Glomerular visceral epithelial cell (primary cell): ENCODE measurements around the gene SORBS2.
"Not testable (repeated sequence)": the region's sequence is repeated elsewhere in the genome, so short reads cannot be mapped to it uniquely, and the experiment has no call there.

Source experiments
- DNase-seq: peaks from one replicate; pipeline ENCODE4 v3.0.0-alpha.2; 2016; ENCODE audit errors: extremely low spot score

The SORBS2 gene

DNA sequence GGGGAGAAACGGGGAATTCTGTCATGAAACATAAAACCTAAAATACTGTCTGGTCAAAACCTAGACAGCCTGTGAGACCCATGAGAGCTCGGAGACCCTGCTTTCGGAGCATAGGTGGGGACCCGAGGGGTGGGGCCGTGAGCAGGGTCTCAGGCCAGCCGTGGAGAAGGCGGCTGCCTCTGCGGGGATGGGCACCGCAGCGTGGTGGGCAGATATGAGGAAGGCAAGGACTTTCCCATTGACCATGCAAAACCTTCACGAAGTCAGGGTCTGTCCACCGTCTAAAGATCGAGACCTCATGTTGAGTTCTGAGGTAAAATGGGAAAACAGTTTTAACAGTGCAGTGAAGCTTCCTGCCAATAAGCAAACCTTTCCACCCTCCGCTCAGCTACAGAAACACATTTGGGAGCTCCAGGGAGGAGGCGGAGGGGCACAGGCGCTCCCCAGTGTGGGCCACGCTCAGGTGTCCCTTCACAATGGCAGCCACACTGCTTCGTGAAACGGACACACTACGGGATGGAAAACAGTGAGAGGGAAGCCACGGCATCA lies 74.4 kb downstream of the SORBS2 start:
- no peak for DNase-seq

DNA sequence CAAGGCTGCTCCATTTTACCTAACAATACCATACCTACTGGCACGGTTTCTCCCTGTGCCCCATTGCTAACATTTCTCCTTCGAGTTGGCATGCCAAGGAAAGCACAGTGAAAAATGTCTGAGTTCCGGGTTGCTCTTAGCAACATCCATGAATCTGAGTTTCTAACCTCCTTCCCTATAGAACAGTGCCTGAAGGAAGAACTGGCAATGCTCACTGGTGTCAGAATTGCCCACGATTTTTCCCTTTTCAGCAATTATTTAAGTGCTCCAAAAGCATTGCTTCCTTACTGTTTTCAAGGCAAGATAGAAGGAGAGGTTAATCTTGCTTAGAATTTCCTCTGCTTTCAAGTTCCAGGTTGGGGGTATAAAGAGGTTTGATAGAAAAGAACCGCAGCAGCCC lies 75.1 kb downstream of the SORBS2 start:
- DNase-seq = no peak

DNA sequence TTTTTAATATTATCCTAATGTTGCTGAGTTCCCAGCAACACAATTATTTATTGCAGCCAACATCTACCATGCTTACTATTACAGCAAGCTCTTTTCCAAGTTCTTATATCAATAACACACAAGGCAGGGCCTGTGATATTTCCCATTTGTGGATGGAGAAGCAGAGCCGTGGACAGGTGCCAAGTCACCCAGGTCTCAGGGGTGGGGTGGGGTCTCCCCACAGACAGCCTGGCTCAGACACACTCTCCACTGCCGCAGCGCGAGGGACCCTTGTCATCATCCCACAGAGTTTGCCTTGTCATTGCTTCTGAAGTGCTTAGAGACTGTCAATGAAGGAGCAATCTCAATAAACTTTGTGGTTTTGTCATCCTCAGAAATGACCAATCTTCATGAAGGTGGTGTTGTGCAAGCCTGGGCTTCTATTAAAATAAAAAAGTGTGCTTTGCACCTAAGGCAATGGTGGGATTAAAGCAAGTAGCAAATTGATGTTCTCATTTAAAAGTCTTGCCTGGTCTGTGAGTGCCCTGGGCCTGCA lies 76.1 kb downstream of the SORBS2 start:
- DNase-seq = no peak

DNA sequence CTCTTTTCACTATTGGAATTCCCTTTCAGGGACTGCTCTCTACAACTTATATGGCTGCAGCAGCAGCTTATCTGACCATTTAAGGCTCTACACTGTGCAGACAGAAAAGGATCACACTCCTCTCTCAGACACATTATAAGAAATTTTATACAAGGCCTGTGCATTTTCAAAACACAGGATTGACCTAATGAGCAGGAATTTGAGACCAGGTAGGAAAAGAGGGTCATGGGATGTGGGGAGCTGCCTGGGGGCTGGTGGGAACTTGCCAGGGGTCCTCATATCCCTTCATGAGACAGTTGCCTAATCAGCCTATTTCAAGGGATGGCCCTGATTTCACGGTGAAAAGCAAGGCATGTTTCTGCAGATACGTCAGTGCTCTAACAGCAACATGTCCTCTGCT lies 77.1 kb downstream of the SORBS2 start:
- no peak for DNase-seq

DNA sequence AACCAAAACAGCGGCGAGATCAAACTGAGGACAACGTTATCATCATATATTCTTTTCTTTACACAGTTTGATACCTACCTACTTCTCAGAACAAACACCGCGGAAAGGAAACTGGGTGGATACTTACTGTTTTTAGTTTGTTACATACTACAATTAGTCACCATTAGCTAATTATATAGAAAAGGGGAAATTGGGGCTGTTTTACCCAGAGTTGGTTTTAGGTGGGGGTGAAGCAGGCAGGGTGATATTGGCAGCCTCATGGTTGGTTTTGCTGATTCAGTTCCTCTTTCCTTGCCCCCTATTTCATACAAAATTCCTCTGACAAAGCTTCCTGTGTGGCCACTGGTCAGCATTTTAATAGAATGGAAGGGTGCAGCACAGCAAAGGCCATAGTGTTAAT lies 77.8 kb downstream of the SORBS2 start:
- DNase-seq = no peak

DNA sequence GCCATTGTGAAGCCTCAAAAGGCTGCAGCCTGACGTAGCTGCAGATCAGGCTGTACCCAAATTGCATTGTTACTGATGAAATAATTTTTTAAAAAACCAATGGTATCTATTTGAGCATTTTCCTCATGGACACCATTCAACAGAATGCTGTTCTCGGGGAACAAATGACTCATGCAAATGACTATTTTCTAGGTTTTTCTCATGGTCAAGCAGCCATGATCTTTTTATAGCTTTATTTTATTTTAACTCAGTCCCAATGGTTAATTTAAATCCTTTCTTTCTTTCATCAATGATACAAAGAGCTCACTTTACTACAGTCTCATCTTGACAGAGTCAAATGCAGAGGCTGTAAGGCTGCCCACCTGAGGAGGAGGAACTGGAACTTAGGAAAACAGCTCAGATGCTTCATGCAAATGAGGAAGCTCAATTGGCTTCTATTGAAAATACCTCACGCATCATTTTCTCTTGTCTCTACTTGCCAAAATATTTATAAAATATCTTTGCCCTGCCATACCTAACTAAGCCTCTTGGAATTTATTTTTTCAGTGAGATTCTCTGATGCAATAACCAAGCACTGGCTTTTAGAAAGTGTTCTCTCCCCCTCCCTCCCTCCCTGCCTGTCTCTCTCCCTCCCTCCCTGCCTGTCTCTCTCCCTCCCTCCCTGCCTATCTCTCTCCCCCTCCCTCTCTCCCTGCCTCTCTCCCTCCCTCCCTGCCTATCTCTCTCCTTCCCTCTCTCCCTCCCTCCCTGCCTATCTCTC lies 81.0 kb downstream of the SORBS2 start:
- DNase-seq = no peak

DNA sequence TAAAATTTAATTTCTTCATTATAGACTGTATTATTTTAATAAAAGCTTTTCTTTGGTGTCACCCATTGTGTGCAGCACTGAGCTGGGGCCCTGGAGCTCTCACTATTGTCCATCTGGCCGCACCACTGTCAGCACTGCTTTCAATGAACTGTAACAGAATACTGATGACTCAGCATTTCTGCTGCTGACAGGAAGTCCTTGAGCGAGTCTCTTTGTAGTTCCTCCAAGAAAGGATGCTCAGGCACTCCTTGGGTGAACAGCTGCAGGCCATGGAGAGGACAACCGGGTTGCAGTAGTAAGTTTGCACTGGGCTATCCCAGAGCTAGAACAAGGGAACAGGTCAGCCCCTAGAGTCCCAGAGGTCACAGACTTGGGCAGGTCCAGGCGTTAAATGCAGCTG lies 81.6 kb downstream of the SORBS2 start:
- DNase-seq = peak; percentile 23

DNA sequence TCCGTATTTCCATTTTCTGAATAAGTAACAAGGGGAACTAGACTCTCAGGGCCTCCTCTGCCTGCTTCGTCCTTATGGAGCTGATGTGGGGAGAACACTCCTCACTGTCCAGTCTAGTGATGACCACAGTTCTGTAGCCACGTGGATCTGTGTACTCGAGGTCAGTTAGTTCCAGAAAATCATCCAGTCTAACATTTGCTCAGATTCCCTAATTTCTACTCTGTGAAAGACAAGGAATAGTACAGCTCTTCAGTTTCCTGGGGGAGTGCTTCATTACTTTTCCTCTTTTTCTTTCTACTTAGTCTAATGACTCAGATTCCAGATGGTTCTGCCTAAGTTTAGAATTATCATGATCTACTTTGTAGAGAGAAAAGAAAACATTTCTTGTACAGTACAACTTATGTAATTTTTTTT lies 82.6 kb downstream of the SORBS2 start:
- no peak for DNase-seq

DNA sequence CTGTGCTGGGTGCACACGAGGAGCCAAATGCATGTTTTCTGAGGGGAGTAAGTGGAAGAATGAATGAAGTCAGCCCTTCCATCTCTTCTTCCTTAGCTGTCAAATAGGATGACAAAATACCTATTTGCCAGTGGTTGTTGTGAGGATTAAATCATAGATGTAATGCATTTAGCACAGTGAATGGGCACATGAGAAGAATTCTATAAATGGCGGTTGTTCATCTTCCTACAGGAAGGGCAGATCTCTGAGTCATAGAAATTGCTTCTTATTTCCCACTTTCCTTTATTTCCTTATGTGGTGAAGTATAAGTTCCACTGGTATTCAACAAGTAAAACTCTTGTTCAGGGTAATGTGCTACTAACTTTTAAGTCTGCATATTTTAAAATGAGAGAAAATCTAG lies 83.1 kb downstream of the SORBS2 start:
- no peak for DNase-seq

DNA sequence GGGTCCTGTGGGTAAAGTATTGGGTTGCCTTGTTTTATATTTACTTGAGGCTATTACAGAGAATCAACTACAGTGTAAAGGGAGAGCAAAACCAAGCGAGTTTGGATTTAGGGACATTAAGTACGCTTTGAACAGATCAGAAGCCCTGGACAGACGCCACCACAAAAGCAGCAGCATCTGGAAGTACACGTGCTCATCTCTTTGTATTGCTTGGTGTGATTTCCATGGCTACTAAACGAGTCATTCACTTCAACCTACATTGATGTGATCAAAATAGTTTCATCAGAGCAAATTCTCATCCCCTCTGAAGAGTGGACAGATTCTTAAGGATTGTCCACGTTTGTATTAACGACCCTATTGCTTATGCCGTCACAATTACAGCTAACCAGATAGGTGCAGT lies 85.1 kb downstream of the SORBS2 start:
- DNase-seq = no peak

DNA sequence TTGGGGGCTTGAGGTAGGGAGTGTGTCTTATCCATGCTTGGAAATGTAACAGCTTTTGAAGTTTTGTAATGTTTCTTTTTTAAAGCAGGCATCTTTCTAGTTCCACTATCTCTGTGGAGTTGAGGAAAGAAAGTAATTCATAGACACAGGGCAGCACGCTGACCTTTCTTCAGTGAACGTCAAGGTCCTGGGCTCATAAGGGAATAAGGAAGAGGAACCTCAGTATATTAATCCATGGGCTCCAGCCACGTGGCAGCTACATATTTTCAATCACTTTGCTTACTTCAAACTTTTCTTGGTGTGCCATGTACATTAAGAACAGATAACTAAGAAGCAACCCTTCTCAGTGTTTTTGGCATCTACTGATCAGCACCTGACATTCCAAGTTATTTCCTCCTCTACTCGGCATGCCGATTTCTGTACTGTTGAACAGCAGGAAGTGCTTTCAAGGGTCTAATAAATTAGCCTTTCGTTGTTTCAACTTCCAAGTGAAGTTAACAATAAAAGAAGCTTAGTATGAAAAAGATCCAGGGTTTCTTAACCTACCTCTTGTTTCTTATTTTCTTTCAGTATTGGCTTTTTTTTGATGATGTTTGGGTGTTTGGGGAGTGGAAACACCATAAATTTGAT lies 88.2 kb downstream of the SORBS2 start:
- DNase-seq = no peak

DNA sequence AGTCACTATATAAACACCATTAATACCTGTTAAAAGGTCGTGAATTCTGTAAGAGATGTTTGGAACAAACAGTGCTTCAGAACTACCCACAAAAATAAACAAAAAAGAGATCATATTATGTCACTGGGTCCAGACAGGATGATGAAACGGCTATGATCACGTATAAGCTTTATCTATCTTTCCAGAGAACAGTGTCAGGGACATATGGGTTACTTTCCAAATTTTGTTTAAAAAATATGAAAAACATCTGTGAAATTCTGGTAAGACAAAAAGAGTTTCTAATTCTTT lies 90.0 kb downstream of the SORBS2 start:
- no peak for DNase-seq

DNA sequence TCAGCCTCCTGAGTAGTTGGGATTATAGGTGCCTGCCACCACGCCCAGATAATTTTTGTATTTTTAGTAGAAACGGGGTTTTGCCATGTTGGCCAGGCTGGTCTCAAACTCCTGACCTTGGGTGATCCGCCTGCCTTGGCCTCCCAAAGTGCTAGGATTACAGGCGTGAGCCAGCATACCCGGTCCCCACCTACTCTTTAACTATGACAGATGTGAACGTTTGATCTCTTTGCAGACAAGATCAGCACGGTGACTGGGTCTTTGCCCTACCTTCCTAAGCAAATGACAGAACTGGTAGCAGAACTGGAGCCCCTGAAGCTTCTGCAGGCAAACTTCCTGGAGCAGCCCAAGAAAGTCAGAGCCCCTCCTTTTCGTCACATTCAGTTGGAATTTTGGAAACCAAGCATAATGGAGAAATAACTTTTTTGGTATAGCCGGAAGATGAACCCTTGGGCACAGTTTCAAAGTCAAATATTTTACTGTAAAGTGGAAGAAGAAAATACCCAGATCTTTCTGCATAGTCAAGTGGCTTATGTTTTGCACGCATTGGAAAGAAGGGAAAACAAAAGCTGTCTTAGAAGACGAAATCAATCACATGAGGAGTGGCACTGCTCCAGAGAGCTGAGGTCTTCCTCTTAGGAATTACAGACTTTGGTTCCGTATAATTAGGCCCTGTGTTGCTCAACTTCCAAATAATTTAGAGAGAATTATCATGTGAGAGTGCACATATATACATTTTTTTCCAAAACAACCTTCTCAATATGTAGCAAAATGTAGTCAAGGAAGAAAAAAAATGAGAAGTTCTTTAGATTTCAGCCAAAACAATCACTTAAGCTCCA lies 90.6 kb downstream of the SORBS2 start:
- no peak for DNase-seq

DNA sequence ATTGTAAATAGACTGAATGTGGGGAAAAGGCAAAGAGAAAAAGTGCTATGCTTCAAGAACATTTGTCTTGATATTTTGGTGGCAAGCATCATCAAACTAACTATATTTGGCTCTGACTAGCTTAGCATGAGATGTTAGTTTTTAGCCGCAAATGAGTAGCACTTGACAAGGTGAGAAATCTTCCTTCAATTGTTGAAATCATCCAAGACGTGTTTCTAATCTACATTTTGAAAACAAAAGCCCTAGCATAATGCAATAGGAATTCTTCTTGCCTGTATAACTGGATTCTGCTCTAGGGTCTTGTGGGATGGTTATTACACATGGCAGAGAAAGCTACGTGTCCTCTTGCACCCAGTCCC lies 92.5 kb downstream of the SORBS2 start:
- no peak for DNase-seq

DNA sequence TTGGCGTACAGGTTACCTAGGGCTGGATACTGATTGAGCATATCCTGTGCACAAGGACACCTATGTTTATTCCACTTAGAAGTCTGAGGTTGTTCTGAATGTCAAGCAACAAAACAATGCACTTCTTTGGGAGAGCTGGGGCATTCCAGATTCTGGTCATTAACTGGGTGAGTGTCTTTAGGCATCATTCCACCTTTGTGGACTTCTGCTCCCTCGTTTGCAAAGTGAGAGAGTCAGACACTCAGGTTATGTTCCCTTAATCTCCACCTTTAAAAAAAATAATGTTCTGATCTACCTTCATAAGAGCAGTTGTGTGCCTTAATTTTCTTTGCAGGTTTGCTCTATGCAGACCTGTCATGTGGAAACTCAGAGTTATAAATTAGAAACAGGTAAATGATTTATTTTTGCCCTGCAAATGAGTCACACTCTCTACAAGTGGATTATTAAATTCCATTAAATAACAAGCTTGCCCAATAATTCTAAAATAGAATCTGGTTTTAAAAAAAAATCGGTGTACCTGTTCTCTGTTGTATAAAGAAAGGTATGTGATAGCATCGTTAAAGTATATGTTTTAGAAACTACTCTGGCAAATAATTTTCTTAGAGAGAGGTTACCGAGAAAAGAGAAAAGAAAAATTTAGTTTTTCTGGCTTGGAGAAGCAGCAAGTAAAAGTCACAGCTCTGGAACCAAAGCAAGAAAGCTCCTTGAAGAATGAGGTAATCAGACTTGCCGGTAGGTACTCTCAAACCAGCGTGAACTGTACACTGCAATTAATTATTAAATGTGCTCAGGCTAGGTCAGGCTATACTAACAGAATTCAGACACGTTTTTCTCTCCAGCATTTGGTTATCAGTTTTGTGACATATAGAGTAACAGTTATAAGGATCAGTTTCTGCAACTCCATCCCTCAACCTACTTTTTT lies 93.2 kb downstream of the SORBS2 start:
- peak; percentile 69 for DNase-seq

DNA sequence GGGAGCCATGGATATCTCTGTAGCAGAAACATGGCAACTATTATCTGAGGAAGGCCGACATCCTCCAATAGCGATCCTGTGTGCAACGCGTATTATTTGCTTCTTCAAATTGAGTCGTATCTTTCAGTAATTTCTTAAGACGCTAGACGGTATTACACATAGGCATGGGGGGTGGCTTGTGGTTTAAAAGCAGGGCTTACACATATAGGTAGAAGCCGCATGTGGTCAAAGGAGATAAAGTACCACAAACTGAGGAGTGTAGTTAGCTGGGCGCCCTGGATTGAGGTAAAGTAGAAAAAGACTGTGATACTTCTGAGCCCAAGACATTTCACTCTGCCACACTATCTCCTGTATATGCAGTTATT lies 94.6 kb downstream of the SORBS2 start:
- no peak for DNase-seq

DNA sequence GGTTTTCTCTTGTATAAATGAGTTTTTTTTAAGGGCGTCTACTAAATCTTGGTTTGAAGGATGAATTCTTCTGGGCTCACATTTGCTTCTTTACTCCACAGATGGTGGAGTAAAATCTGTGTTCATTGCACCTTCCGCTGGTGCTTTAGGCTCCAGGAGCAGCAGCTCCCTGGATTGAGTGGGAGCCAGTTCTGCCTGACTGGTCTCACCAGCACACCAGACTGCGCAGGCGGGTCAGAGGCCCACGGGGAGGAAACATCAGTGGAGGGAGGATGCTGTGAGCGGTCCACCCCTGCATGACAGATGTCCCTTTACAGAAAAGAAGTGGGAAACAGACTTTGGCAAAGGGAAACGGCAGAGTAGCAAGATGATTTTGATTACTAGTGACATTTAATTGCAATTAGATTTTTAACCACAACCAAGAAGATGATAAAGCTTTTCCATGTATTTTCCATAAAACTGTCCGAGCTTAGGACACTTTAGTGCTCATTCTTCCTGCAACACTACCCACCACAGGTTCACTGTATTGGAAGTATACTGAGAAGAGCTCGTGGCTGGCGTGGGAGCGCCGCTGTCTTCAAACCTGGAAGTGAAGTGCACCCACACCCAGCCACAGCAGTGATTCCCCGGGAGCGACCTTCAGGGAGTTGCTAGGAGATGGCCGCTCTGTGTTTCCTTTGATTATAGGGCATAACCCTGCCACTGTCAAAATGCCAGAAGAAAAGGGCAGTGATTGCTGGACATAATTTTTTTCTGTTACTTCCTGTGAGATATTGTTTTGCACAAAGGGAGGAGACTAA lies 95.2 kb downstream of the SORBS2 start:
- DNase-seq = no peak

DNA sequence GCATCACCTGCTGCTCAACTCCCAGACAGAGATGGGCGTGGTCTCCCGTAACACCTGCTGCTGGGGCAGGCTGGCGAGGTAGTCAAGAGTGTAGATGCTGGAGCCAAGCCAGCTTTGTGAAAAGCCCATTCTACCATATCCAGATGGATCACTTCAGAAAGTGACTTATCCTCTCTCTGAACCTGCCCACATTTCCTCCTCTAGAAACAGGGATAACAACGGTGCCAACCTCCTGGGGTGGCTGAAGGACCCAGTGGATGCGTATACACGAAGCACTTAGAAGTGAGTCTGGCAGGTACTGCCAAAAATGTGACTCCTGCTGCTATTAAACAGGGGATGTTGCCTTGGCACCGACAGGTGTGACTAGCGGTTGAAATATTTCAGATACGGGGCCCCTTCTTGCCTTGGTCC lies 95.8 kb downstream of the SORBS2 start:
- DNase-seq = no peak

DNA sequence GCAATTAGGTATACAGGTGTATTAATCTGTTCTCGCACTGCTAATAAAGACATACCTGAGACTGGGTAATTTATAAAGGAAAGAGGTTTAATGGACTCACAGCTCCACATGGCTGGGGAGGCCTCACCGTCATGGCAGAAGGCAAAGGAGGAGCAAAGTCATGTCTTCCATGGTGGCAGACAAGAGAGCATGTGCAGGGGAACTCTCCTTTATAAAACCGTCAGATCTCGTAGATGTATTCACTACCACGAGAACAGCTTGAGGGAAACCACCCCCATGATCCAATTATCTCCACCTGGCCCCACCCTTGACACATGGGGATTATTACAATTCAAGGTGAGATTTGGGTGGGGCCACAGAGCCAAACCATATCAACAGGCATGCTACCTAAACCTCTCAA lies 97.5 kb downstream of the SORBS2 start:
- not testable (repeated sequence) for DNase-seq

DNA sequence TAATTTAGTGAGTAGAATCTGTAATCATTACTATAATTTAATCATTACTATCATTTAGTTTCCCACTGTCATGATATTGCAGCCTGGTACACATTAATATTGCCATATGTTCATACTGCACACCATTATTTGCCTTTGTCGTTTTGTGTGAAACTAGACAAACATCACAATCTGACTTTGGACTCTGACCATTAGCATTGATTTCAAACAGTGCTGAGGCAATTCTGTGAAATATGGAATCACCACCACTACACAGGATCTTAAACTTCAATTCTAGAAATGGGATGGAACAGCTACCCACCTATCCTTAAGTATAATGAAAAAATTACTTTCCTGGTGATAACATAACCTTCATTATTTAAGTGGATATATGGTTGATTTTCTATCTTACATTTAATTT lies 98.3 kb downstream of the SORBS2 start:
- no peak for DNase-seq

DNA sequence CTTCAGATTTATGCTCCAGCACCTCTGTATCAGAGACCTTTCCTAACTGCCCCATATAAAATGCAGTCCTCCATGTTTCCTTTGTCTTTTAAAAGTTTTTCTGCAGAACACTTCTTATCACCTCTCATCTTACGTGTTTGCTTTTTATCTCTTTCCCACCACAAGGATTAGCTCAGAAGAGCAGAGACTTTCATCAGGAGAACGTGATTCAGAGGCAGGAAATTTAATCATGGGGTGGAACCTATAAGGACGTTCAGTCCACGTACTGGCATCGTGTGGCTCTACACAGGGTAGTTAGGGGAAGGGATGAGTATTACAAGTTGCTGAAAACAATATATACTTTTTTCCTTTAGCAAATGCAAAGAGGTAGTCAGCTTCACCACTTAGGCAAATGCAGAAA lies 98.7 kb downstream of the SORBS2 start:
- no peak for DNase-seq
